ENCODE results near the gene ZBTB8A. TPM values are rescaled to one million over a fixed set of nuclear protein-coding genes. Genes with fewer than 3 reads are reported as not detected.

The ZBTB8A gene
- total RNA-seq, 4 donors from 2014 or later = 2.5 to 5.2 (median 3.9) TPM

DNA sequence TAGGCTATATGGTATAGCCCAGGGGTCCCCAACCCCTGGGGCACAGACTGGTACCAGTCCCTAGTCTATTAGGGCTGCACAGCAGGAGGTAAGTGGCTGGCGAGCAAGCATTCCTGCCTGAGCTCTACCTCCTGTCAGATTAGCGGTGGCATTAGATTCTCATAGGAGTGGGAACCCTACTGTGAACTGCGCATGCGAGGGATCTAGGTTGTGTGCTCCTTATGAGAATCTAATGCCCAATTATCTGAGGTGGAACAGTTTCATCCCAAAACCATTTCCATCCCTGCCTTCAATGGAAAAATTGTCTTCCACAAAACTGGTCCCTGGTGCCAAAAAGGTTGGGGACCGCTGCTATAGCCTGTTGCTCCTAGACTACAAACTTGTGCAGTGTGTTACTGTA, 22.8 kb upstream of the ZBTB8A start:
- in situ Hi-C loops (cut with MboI; ENCODE audit: low sequenced_read_pairs in 4 of 4) = no loop called here
- intact Hi-C loops (cut with DNase I; ENCODE audit: low total_unique reads) = no loop called here

DNA sequence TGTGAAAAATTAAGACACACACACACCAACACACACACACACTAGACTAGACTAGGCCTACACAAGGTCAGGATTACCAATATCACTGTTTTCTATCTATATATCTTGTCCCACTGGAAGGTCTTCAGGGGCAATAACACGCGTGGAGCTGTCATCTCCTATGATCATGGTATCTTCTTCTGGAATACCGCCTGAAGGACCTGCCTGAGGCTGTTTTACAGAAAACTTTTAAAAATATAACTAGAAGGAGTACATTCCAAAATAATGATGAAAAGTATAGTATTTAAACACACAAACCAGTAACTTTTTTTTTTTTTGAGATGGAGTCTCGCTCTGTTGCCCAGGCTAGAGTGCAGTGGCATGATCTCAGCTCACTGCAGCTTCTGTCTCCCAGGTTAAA, 20.3 kb upstream of the ZBTB8A start:
- intact Hi-C loops (cut with DNase I; ENCODE audit: low total_unique reads) = no loop called here
- TF ChIP-seq POLR2A (IDR thresholded peaks at IDR 0.05) (no peak), CTCF (IDR thresholded peaks at IDR 0.05 in 4 of 5, conservative IDR thresholded peaks at IDR 0.05 in 1 of 5) (no peak)
- Histone ChIP-seq H3K36me3 (no peaks in the 10 kb centered on the region), H3K27ac (no peak overlapping the region), H3K4me3 (no peak overlapping the region), H3K27me3 (no peaks in the 10 kb centered on the region), H3K9me3 (no peaks in the 10 kb centered on the region), H3K4me1 (peaks cover 0 to 4% of the 10 kb centered on the region in 2 donors)
- in situ Hi-C loops (cut with MboI; ENCODE audit: low sequenced_read_pairs in 4 of 4) = no loop called here
- DNase-seq = no peak
- ATAC-seq = no peak

More for the DNA sequence above, 22.8 kb upstream of the ZBTB8A start:
- no peaks in the 10 kb centered on the region for H3K9me3 ChIP-seq
- ATAC-seq (no peak), DNase-seq (no peak)
- no peak overlapping the region for H3K4me3 ChIP-seq
- no peak overlapping the region for H3K27ac ChIP-seq
- no peaks in the 10 kb centered on the region for H3K27me3 ChIP-seq
- TF ChIP-seq POLR2A (IDR thresholded peaks at IDR 0.05) = no peak
- no peak for TF ChIP-seq CTCF (IDR thresholded peaks at IDR 0.05 in 4 of 5, conservative IDR thresholded peaks at IDR 0.05 in 1 of 5)
- H3K36me3 ChIP-seq = no peaks in the 10 kb centered on the region
- peaks cover 0 to 4% of the 10 kb centered on the region in 2 donors for H3K4me1 ChIP-seq

DNA sequence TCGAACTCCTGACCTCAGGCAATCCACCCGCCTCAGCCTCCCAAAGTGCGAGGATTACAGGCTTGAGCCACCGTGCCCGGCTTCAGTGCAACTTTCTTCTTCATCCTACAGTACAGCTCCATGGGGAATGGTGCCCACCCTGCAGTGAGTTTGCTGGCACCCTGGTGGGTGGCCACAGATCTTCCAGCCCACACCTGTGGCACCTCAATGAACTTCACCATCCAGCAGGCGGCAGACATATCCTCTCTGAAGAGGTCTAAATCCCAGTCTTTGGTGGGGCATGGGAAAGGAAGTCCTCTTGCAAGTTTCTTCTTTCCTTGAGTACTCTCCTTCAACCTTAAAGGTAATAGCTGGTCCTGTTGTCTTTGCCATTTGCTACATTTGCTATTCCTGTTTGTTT, 18.1 kb upstream of the ZBTB8A start:
- Histone ChIP-seq H3K9me3 (no peaks in the 10 kb centered on the region), H3K27ac (no peak overlapping the region), H3K36me3 (no peaks in the 10 kb centered on the region), H3K4me3 (peak overlapping the region in 1 of 4 donors; percentile 52), H3K27me3 (no peaks in the 10 kb centered on the region), H3K4me1 (peaks cover 0 to 4% of the 10 kb centered on the region in 2 donors)
- in situ Hi-C loops (cut with MboI; ENCODE audit: low sequenced_read_pairs in 4 of 4) (loop anchor here in 2 of 4 donors (10.0 kb wide), 2 partner anchors 104 to 254 kb away; no protein-coding TSS in a partner anchor), intact Hi-C loops (cut with DNase I; ENCODE audit: low total_unique reads) (loop anchor here (2.0 to 10.0 kb wide), 3 partner anchors 74 to 252 kb away; no protein-coding TSS in a partner anchor)
- no peak for TF ChIP-seq POLR2A (IDR thresholded peaks at IDR 0.05)
- TF ChIP-seq CTCF (IDR thresholded peaks at IDR 0.05 in 4 of 5, conservative IDR thresholded peaks at IDR 0.05 in 1 of 5) = no peak
- DNase-seq (no peak), ATAC-seq (no peak)

DNA sequence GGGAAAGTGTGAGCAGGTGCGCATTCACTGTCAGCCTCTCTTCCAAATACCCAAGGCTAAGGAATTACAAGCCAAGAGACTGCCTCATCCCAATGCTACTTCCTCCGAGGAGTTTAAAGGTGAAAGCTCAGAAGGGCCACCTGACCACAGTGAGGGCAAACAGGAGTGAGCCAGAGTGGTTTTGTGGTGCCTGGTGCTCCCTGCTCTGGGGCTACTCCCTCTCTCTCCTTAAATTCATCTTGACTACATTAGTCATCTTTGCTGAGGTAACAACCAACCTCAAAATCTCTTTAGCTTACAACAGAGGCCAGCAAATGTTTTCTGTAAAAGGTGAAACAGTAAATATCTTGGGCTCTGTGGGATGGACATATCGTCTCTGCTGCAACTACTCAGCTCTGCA, 14.2 kb upstream of the ZBTB8A start:
- in situ Hi-C loops (cut with MboI; ENCODE audit: low sequenced_read_pairs in 4 of 4) (loop anchor here in 2 of 4 donors (10.0 kb wide), 2 partner anchors 100 to 250 kb away; no protein-coding TSS in a partner anchor), intact Hi-C loops (cut with DNase I; ENCODE audit: low total_unique reads) (loop anchor here (10.0 kb wide), 1 partner anchor 90 kb away; no protein-coding TSS in a partner anchor)
- TF ChIP-seq POLR2A (IDR thresholded peaks at IDR 0.05) = no peak
- no peak for TF ChIP-seq CTCF (IDR thresholded peaks at IDR 0.05 in 4 of 5, conservative IDR thresholded peaks at IDR 0.05 in 1 of 5)
- Histone ChIP-seq H3K36me3 (no peaks in the 10 kb centered on the region), H3K27me3 (no peaks in the 10 kb centered on the region), H3K27ac (no peak overlapping the region), H3K9me3 (no peaks in the 10 kb centered on the region), H3K4me1 (peaks cover 0 to 4% of the 10 kb centered on the region in 2 donors), H3K4me3 (no peak overlapping the region)
- ATAC-seq = no peak
- no peak for DNase-seq
